Ovary (tissue), 9 donors: ENCODE measurements around the gene MRPL38. TPM values are rescaled to one million over a fixed set of nuclear protein-coding genes. Genes with fewer than 3 reads are reported as not detected.

ENCODE experiments used
- DNase-seq, 5 donors: peaks; one replicate each; pipeline ENCODE4 v3.0.0-alpha.2; 2019 to 2020
- H3K27ac ChIP-seq, 2 donors: fragments of 200-600 bp; one replicate each; pipeline versions ENCODE4 v1.5.1 to v1.8.0; 2019 to 2022
- H3K27me3 ChIP-seq: fragments of 200-600 bp; one replicate; pipeline ENCODE4 v1.8.0; 2022
- H3K36me3 ChIP-seq: fragments of 200-600 bp; sonication (generic); one replicate; pipeline ENCODE4 v1.5.1; 2019
- H3K4me1 ChIP-seq: one replicate; pipeline ENCODE4 v1.8.1; 2013; ENCODE audit warnings: mild to moderate bottlenecking, moderate library complexity; ENCODE audit not compliant: insufficient read depth
- H3K4me3 ChIP-seq: fragments of 200-600 bp; sonication (generic); one replicate; pipeline ENCODE4 v1.5.1; 2017
- H3K9me3 ChIP-seq, 2 donors: fragments of 200-600 bp in 1 of 2; sonication (generic) in 1 of 2; one replicate each; pipeline versions ENCODE4 v1.5.1 to v1.8.1; 2013 to 2019; ENCODE audit warnings: mild to moderate bottlenecking in 1 of 2, moderate library complexity in 1 of 2
- CTCF ChIP-seq, 3 donors: fragments of 450-650 bp in 2 of 3; fragments of 200-600 bp in 1 of 3; IDR thresholded peaks; one replicate each; pipeline versions ENCODE4 v1.5.1 to v1.8.0; 2016 to 2022; ENCODE audit warnings: antibody characterized with exemption in 3 of 3, mild to moderate bottlenecking in 1 of 3
- EP300 ChIP-seq: sonication (generic); formaldehyde crosslinking; IDR thresholded peaks from one replicate; pipeline ENCODE4 v1.6.1; 2017; ENCODE audit warnings: antibody characterized with exemption
- POLR2A ChIP-seq: fragments of 450-650 bp; IDR thresholded peaks from one replicate; pipeline ENCODE4 v1.6.1; 2017; ENCODE audit warnings: antibody characterized with exemption, mild to moderate bottlenecking, moderate library complexity
- WGBS, 3 donors: extraction: QIAGEN DNeasy Blood & Tissue Kit in 1 of 3; methylation state at CpG; one replicate each; pipeline versions ENCODE4 v1.1.5 to v1.1.7; 2013 to 2017; 5-methylcytosine and 5-hydroxymethylcytosine counted together
- intact Hi-C, 4 donors: fragments of 100-400 bp; cut with DNase I; formaldehyde crosslinking; loops; one replicate each; pipeline versions ENCODE4 v1.11.0 to v1.15.1; 2022 to 2023
- polyA plus RNA-seq, 2 donors: library from polyadenylated mRNA; stranded (reverse); fragments of 200-250 nt in 1 of 2; fragments of 350-450 nt in 1 of 2; fragmentation: Illumina TruSeq in 1 of 2; extraction: RNeasy Lipid Tissue Mini Kit (QIAGEN cat#74804) in 1 of 2; gene quantifications; one replicate each; pipeline ENCODE4 v1.2.3, GENCODE V29; 2013 to 2014
- total RNA-seq, 7 donors: library from RNA; depleted of rRNA in 2 of 7; stranded (reverse); fragments of >200 nt in 2 of 7; fragmentation: NEBNext Ultra II Directional in 3 of 7; extraction: Animal tissue kit (Norgen Biotek cat#: 25700) in 3 of 7; gene quantifications; one replicate each; pipeline versions ENCODE4 v1.1.0 to v1.2.4, GENCODE V29; 2016 to 2023
- donor health status: DM: no; HTN: no; CAD: no; lungs with moderate emphysema.
- donor health status: DM: no; HTN: no; CAD: no.
- donor health status: Bipolar disorder and iron deficiency.
- donor health status: DM: yes; HTN: yes; CAD: no.
- donor health status: DM: no; HTN: no; CAD: no.
- donor health status: DM: yes; HTN: yes; CAD: no.

Gene MRPL38
- total and polyA plus RNA-seq, 9 donors = 14.5 to 93.0 (median 57.6) TPM

GRCh38 chr17:75919611-75920010 lies 14.9 kb upstream of the MRPL38 start:
- no peak for DNase-seq
- H3K4me1 ChIP-seq = no peaks in the 10 kb centered on the region
- no peaks in the 10 kb centered on the region for H3K9me3 ChIP-seq
- no peaks in the 10 kb centered on the region for H3K36me3 ChIP-seq
- H3K27me3 ChIP-seq = no peaks in the 10 kb centered on the region
- intact Hi-C loops = loop anchor here in 1 of 4 donors (10.0 kb wide), 1 partner anchor 355 kb away; no protein-coding TSS in a partner anchor
- WGBS, 3 donors = 92 to 96% (median 92%) methylated on average over 21 to 22 of the region's 22 CpGs
- TF ChIP-seq CTCF (IDR thresholded peaks at IDR 0.05) (no peak), POLR2A (no peak), EP300 (no peak)
- H3K4me3 ChIP-seq = no peak overlapping the region
- no peak overlapping the region for H3K27ac ChIP-seq

- no peak overlapping the region for H3K27ac ChIP-seq
- H3K9me3 ChIP-seq = no peaks in the 10 kb centered on the region
- no peaks in the 10 kb centered on the region for H3K4me1 ChIP-seq
- no peak for DNase-seq
- no peak overlapping the region for H3K4me3 ChIP-seq
- intact Hi-C loops = loop anchor here in 1 of 4 donors (10.0 kb wide), 1 partner anchor 357 kb away; no protein-coding TSS in a partner anchor
- no peaks in the 10 kb centered on the region for H3K27me3 ChIP-seq
- H3K36me3 ChIP-seq = no peaks in the 10 kb centered on the region
- 86 to 90% (median 89%) methylated on average over 19 to 31 of the region's 31 CpGs for WGBS, 3 donors
- TF ChIP-seq POLR2A = no peak
- TF ChIP-seq CTCF (IDR thresholded peaks at IDR 0.05) = no peak
- no peak for TF ChIP-seq EP300
Measured at GRCh38 chr17:75917917-75918445, 13.3 kb upstream of the MRPL38 start.

GRCh38 chr17:75917141-75917916 lies 12.6 kb upstream of the MRPL38 start:
- no peak for DNase-seq

GRCh38 chr17:75915268-75915667 lies 10.6 kb upstream of the MRPL38 start:
- H3K9me3 ChIP-seq = no peaks in the 10 kb centered on the region
- no peak for TF ChIP-seq CTCF (IDR thresholded peaks at IDR 0.05)
- intact Hi-C loops = loop anchor here in 1 of 4 donors (10.0 kb wide), 1 partner anchor 360 kb away; no protein-coding TSS in a partner anchor
- no peaks in the 10 kb centered on the region for H3K27me3 ChIP-seq
- H3K4me3 ChIP-seq = no peak overlapping the region
- H3K4me1 ChIP-seq = no peaks in the 10 kb centered on the region
- H3K27ac ChIP-seq = no peak overlapping the region
- no peak for DNase-seq
- H3K36me3 ChIP-seq = no peaks in the 10 kb centered on the region
- 86 to 96% (median 88%) methylated on average over 8 of the region's 8 CpGs for whole genome bisulfite sequencing, 3 donors

More at GRCh38 chr17:75917141-75917916, 12.6 kb upstream of the MRPL38 start:
- no peak for TF ChIP-seq EP300
- no peak for TF ChIP-seq POLR2A
- TF ChIP-seq CTCF (IDR thresholded peaks at IDR 0.05) = no peak
- Histone ChIP-seq H3K4me3 (no peak overlapping the region), H3K27ac (no peak overlapping the region), H3K9me3 (no peaks in the 10 kb centered on the region), H3K27me3 (no peaks in the 10 kb centered on the region), H3K4me1 (no peaks in the 10 kb centered on the region), H3K36me3 (no peaks in the 10 kb centered on the region)
- intact Hi-C loops = loop anchor here in 1 of 4 donors (10.0 kb wide), 1 partner anchor 357 kb away; no protein-coding TSS in a partner anchor
- WGBS, 3 donors = 80 to 83% (median 82%) methylated on average over 19 to 23 of the region's 23 CpGs
